Measurements from ENCODE around the gene GPC3.

The GPC3 gene

DNA sequence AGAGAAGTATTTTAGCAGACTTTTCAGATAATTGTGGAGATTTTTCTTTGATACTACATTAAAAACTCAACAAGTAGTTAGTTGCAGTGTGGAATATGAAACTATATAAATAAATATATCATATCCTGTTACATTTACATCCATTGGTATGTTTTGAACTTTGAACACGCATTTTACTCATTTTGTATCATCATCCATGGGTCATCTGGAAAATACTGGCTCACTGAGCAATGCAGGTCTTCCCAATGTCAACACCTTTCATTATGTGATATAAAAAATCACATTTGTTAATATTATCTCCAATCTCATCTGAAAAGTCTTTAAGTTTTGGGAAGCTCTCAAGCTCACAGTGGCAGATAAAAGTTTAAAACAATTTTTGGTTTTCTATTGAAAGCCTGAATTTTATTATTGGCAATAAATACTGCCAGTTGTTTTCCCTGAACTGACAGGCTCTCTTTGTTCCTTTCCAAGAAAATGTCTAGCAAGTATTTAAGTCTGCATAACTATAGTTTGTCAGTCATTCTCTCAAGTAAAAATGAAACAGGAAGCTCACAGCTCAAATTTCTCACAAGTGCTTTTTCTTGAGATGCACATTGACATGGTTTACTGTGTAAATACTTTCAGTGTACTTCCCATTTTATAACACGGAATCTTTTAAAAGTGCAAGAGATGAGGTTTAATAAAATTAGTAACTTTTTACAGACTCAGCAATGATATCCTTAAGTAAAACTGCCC, 386.6 kb downstream of the GPC3 start:
- DNase-seq (ENCODE audit: low read depth), result no peak

GRCh38 chrX:133594156-133594555, 391.2 kb downstream of the GPC3 start:
- no peak for DNase-seq (ENCODE audit: low read depth)
- TF ChIP-seq, protein P1, sequence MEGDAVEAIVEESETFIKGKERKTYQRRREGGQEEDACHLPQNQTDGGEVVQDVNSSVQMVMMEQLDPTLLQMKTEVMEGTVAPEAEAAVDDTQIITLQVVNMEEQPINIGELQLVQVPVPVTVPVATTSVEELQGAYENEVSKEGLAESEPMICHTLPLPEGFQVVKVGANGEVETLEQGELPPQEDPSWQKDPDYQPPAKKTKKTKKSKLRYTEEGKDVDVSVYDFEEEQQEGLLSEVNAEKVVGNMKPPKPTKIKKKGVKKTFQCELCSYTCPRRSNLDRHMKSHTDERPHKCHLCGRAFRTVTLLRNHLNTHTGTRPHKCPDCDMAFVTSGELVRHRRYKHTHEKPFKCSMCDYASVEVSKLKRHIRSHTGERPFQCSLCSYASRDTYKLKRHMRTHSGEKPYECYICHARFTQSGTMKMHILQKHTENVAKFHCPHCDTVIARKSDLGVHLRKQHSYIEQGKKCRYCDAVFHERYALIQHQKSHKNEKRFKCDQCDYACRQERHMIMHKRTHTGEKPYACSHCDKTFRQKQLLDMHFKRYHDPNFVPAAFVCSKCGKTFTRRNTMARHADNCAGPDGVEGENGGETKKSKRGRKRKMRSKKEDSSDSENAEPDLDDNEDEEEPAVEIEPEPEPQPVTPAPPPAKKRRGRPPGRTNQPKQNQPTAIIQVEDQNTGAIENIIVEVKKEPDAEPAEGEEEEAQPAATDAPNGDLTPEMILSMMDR (IDR thresholded peaks at IDR 0.05; ENCODE audit: low read depth, low read length, missing control alignments), result no peak
- H3K4me3 ChIP-seq (ENCODE audit: low read depth, low read length), result no peak overlapping the region

More for the DNA sequence above, 386.6 kb downstream of the GPC3 start:
- TF ChIP-seq, protein P1 (IDR thresholded peaks at IDR 0.05; ENCODE audit: low read depth, low read length, missing control alignments), result no peak
- no peak overlapping the region for H3K4me3 ChIP-seq (ENCODE audit: low read depth, low read length)

DNA sequence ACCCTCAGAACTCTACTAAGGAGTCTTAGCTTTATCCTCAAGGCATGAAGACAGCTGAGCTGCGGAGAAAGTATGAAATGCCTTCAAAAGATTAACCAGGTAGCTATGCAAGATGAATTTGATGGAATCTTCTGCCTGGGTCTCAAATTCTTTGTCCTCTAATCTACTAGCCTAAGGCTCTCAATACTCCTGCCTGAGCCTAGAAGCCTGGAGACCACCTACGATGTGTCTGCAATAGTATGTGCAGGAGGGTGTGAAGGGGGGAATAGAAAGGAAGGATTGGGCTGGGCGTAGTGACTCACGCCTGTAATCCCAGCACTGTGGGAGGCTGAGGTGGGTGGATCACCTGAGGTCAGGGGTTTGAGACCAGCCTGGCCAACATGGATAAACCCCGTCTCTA, 391.9 kb downstream of the GPC3 start:
- DNase-seq (ENCODE audit: low read depth), result no peak
- TF ChIP-seq, protein P1 (IDR thresholded peaks at IDR 0.05; ENCODE audit: low read depth, low read length, missing control alignments), result no peak
- H3K4me3 ChIP-seq (ENCODE audit: low read depth, low read length), result no peak overlapping the region

- TF ChIP-seq, protein P1 (IDR thresholded peaks at IDR 0.05; ENCODE audit: low read depth, low read length, missing control alignments), result no peak
These were observed 394.5 kb downstream of the GPC3 start for GRCh38 chrX:133590703-133591505.

GRCh38 chrX:133588827-133589226, 396.6 kb downstream of the GPC3 start:
- no peak overlapping the region for H3K4me3 ChIP-seq (ENCODE audit: low read depth, low read length)
- TF ChIP-seq, protein P1 (IDR thresholded peaks at IDR 0.05; ENCODE audit: low read depth, low read length, missing control alignments), result no peak
- DNase-seq (ENCODE audit: low read depth), result no peak

More at GRCh38 chrX:133590703-133591505, 394.5 kb downstream of the GPC3 start:
- no peak for DNase-seq (ENCODE audit: low read depth)
- H3K4me3 ChIP-seq (ENCODE audit: low read depth, low read length), result no peak overlapping the region

DNA sequence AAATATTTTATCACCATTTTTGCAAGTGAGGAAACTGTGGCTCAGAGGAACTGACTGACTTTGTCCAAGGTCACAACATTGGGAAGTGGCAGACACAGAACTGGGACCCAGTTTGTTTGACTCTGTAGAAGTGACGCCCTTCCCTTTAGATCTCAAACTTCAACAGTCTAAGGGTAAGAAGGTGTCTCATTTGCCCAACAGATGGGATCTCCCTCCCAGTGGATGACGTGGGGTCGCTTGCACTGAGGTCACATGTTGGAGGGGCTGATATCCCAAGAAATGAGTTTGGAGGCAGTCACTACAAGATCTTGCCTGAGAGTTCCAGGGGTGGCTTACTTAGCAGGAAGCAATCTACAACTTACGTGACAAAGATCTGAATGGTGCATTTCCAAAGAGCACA, 397.6 kb downstream of the GPC3 start:
- no peak for DNase-seq (ENCODE audit: low read depth)
- TF ChIP-seq, protein P1 (IDR thresholded peaks at IDR 0.05; ENCODE audit: low read depth, low read length, missing control alignments), result no peak
- no peak overlapping the region for H3K4me3 ChIP-seq (ENCODE audit: low read depth, low read length)
